H1 (cell line): ENCODE measurements around the gene SEMA3A.

Source experiments
- CHD2 ChIP-seq: IDR thresholded peaks from 2 replicates; pipeline ENCODE4 v1.6.1; 2012; ENCODE audit warnings: low read length, improper control_type of control experiment
- GABPA ChIP-seq: IDR thresholded peaks from 2 replicates; pipeline ENCODE4 v1.6.1; 2011; ENCODE audit warnings: mild to moderate bottlenecking, low read length, moderate library complexity, borderline replicate concordance; ENCODE audit not compliant: insufficient read depth

DNA sequence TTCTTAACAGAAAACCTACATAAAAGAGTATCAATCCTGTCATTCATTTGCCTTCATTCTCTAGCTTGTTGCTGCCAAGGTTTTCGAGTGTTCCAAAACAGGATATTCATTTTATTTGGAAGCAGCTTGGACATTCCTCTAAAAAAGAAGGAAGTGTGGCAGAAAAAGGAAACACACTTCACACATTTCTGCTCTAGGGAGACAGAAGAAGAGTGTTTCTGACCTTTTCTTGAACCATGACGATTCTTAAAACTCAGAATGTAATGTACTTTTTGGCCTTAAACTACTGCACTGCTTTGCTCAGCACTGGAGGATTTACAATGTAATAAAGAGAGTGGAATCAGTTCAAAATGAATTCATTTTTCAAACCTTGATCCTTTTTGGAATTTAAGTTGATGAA lies 81.3 kb downstream of the SEMA3A start:
- TF ChIP-seq GABPA (no peak), CHD2 (no peak)
